Activated CD4-positive, CD25-positive, alpha-beta regulatory T cell treated with anti-CD3 and anti-CD28 coated beads, Interleukin-2, amount 50 U/mL, for 72 hours (primary cell): ENCODE measurements around the gene ZBTB49.
"Not testable (repeated sequence)": the region's sequence is repeated elsewhere in the genome, so short reads cannot be mapped to it uniquely, and the experiment has no call there.

Experiments
- DNase-seq: peaks from one replicate; pipeline ENCODE4 v3.0.0; 2021

ZBTB49 gene

DNA sequence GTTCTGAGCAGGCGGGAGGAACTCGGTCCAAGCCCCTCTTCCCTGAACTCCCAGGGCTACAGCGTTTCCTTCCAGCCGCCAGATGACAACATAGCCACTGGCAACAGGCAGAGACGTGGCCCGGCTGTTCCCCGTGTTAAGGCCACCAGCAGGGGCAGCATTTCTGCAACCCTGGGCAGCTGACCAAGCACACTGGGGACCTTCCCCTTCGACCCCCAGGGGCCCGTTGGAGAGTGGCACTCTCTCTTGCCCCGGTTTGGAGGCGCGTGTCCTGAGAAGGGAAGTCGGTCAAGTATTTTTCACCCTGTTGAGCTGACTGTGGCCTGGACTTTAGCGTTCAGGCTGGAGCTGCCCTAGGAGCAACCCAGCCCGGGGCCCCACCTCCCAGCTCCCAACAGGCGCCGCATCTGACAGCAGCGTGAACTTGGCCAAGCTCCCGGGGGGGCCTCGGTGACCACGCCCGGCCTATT lies 37.6 kb downstream of the ZBTB49 start:
- DNase-seq: no peak

DNA sequence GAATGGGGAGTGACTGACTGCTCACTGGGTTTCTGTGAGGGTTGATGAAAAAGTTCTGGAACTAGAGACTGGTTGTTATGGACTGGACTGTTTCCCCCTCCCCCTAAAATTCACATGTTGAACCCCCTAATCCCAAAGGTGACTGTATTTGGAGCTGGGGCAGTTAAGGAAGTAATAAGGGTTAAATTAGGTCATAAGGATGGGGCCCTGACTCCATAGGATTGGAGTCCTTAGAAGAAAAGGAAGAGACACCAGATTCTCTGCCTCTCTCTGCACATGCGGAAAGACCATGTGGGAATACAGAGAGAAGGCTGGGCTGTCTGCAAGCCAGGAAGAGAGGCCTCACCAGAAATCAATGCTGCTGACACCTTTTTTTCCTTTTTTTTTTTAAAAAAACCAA lies 38.2 kb downstream of the ZBTB49 start:
- no peak for DNase-seq

DNA sequence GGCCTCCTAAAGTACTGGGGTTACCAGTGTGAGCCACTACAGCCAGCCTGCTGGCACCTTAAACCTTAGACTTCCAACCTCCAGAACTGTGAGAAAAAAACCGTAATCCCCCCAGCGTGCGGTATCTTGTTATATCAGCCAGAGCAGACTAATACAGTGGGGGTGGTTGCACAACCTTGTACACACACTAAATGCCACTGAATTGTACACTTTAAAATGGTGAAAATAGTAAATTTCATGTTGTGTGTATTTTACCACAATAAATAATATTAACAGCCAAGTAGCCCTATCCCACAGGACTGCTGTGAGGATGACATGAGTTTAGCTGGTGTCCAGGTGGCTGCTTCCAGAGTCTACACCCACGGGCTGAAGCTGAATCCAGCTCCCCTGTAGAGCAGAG lies 38.8 kb downstream of the ZBTB49 start:
- DNase-seq: no peak

DNA sequence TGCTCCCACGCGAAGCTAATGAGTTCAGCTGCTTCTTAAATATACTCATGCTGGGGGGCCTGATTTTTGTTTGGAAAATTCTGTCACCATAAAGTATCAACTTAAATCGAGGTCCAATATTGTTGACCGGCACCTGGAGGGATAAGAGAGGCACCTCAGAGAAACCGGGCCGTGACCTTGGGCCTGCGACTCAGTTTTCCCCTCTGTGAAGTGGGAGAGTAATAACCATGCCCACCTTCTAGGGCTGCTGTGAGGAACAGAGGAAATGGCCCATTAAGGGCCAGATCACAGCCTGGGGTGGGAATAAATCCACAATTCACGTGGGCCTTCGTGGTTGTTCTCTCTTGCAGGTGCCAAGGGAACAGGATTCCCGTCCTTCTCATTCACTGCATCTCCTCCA lies 39.4 kb downstream of the ZBTB49 start:
- DNase-seq: no peak

DNA sequence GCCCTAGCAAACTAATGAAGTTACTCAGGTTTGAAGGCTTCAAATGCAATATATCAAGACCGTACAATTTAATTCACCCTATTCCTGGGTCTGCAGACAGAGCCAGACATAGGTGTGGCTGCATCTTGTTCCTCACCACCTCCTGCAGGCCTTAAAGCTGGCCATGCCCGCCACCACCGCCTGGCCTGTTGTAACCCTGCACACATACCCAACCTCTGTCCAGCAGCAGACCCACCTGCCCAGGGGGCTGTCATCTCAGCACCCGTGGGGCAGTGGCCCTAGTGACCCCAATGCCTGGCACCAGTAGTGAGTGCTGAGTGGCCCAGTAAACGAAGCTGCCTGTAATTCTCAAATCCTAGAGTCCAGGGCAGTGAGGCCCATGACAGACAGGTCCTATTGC lies 40.7 kb downstream of the ZBTB49 start:
- DNase-seq: no peak

DNA sequence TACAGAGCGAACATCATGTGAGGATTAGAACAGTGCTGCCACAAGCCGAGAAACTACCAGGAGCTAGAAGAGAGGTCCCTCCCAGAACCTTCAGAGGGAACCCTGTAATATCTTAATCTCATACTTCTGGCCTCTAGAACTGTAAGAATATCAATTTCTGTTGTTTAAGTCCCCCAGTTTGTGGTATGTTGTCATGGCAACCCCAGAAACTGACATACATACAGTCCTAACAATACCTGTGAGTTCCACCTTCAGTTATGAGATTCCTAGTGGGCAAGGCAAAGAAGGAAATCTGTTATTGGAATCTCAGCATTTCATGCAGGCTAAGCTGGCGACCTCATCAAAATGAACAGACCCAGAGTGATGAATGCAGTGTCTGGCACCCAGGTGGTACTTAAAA lies 42.5 kb downstream of the ZBTB49 start:
- no peak for DNase-seq

DNA sequence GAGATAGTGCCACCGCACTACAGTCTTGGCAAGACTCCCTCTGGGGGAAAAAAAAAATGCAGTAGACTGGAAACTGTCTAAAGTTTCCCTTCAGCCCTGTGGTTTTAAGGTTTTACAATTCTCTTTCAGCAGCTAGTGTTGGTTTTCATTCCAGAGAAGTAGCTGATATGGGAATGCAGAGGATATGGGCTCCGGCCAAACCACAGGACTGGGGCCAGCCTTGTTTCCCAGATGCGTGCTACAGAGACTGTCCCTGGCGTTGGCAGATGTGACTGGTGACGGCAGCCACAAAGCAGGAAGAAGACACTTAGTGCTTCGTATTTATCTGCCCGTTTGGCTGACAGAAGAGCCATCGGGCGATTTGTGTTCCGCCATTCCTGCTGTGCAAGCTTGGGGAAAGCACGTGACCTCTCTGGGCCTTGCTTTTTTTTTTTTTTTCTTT lies 43.2 kb downstream of the ZBTB49 start:
- DNase-seq: no peak

DNA sequence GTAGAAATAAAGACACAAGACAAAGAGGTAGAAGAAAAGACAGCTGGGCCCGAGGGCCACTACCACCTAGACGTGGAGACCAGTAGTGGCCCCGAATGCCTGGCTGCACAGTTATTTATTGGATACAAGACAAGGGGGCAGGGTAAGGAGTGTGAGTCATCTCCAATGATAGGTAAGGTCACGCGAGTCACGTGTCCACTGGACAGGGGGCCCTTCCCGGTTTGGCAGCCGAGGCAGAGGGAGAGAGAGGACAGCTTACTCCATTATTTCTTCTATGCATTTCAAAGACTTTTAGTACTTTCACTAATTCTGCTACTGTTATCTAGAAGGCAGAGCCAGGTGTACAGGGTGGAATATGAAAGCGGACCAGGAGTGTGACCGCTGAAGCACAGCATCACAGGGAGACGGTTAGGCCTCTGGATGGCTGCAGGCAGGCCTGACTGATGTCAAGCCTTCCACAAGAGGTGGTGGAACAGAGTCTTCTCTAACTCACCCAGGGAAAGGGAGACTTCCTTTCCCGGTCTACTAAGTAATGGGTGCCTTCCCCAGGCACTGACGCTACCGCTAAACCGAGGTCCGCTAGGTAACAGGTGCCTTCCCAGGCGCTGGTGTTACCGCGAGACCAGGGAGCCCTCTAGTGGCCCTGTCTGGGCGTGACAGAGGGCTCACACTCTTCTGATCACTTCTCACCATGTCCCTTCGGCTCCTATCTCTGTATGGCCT lies 44.9 kb downstream of the ZBTB49 start:
- peak; percentile 67 for DNase-seq

DNA sequence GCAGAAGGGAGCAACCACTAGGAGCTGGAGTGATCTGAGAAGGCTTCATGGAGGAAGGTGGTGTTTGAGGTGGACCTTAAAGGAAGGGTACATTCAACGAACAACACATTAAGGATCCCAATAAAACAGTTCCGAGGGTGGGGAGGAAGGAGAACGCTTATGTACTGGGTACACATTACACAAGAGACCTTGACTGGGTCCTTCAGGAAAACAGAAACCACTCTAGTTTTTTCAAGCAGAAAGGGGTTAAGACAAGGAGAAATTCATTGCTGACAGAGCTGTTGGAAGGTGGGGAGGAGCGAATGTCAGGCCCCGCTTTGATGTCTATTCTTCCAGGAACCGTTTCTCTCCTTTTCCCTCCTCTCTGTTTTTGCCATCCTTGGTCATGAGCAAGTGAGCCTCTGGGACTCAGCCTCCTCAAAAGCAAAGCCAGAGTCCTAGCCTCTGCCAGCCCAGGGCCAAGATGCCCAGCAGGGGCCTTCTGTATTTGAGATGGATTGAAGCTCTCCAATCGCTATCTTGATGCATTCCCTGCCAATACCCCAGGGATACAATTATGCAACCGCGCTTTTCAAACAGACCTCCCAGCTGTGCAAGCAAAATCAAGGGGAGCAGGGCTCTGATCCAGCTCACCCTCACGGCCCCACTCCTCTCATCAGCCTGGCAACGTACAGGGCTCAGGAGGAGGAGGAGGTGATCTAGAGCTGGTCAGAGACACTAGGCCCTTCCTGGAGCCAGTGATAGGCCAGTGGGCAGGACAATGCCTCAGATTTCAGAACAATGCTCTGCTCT lies 48.4 kb downstream of the ZBTB49 start:
- no peak for DNase-seq

DNA sequence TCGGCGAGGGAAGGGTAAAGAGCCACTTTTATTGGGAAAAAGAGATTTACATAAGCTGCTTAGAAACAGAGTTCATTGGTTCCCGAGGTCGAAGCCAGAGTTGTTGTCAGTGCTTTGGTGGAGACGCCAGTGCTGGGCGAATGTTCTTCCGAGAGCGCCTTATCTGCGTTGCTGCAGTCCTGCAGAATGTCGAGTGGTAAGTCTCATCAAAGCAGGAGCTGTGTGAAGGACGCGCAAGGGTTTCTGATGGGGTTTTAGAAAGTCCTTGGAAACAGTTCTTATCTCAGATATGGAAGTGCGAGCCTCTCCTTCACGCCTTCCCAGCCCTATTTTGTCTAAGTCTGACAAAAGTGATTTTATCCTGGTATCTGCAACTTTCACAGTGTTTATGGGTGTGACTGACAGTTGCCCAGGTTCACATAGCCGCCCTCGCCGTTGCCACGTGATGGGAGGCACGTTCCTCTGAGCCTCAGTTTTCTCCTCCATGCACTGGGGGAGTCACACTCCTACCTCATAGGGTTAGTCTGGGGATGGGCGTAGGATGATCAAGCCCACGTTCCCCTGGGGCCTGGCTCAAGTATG lies 49.5 kb downstream of the ZBTB49 start:
- no peak for DNase-seq

DNA sequence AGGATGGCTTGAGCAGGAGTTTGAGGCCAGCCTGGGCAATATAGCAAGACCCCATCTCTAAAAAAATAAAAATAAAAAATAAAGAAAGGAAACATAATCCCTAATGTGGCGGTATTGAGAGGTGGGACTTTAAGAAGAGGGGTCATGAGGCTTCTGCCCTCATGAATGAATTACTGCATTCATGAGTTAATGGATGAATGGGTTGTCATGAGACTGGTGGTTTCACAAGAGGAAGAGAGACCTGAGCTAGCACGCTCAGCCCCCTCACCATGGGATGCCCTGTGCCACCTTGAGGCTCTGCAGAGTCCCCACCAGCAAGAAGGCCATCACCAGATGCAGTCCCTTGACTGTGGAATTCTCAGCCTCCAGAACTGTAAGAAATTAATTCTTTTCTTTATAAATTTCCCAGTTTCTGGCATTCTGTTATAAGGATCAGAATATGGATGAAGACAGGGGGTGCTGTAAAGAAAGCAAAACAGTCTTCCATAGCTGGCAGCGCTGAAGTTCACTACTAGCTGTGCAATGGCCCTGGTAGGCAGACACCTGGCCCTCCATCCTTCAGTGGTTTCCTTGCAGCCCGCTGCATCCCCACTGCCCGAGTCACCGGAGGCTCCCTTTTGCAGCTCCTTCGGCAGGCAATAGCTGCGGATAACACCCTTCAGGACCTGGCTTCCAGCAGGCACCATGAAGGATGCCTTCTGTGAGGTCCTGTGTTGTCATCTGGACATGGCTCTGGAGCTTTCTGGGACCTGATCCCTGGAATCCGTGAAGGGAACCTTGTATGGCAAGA lies 52.0 kb downstream of the ZBTB49 start:
- no peak for DNase-seq

DNA sequence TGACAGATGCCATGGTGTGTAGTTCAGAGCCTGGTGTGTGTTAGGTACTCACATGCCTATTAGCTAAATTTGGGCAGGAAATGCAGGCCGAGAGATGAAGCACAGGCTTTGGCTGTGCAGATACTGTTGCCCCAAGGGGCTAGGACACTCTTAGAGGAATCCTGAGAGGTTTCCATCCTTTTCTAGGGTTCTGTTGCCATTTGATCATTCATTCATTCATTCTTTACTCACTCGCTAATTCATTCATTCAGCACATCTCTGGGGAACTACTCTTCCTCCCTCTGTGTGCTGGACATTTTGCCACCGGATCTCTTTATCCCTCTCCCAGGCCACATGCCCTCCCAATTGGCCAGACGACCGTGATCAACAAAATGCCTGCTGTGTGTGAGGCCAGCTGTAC lies 53.0 kb downstream of the ZBTB49 start:
- no peak for DNase-seq

DNA sequence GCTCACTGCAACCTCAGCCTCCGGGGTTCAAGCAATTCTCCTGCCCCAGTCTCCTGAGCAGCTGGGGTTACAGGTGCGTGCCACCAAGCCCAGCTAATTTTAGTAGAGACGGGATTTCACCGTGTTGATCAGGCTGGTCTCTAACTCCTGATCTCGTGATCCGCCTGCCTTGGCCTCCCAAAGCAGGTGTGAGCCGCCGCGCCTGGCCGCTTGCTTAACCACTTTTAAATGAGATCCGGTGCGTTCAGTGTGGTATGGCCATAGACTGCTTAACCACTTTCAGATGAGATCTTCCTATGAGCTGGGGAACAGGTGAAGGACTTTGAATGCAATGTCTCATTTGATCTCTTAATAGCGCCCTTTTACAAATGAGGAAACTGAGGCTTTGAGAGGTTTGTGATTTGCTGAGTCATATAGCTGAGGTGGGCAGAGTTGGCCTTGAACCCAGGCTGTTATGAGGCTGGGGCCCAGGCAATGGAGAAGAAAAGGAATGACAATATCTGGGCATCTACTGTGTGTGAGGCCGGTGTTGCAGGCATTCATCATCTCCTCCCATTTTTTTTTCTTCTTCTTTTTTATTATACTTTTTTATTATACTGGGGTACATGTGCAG lies 55.0 kb downstream of the ZBTB49 start:
- no peak for DNase-seq

DNA sequence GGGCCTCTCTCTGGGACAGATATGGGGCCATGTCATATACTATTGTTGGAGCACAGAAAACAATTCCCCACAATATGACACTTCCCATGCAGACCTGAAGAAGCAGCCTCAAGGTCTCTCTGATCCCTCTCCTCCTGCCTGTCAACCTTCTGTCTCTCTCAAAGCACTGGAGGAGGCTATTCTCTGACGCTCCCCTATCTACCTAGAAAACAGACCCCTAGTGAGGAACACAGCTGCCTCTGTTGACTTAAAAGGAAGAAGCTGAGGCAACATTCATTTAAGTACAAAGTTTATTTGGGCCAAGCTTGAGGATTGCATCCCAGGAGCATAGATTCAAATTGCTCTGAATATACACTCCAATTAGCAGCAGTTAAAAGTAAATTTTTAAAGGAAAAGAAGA lies 57.5 kb downstream of the ZBTB49 start:
- no peak for DNase-seq

DNA sequence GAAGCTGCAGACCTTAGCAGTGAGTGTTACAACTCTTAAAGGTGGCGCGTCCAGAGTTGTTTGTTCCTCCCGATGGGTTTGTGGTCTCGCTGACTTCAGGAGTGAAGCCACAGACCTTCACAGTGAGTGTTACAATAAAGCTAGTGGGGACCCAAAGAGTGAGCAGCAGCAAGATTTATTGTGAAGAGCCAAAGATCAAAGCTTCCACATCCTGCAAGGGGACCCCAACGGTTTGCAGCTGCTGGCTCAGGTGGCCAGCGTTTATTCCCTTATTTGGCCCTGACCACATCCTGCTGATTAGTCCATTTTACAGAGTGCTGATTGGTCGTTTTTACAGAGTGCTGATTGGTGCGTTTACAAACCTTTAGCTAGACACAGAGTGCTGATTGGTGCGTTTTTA lies 58.5 kb downstream of the ZBTB49 start:
- DNase-seq: not testable (repeated sequence)

DNA sequence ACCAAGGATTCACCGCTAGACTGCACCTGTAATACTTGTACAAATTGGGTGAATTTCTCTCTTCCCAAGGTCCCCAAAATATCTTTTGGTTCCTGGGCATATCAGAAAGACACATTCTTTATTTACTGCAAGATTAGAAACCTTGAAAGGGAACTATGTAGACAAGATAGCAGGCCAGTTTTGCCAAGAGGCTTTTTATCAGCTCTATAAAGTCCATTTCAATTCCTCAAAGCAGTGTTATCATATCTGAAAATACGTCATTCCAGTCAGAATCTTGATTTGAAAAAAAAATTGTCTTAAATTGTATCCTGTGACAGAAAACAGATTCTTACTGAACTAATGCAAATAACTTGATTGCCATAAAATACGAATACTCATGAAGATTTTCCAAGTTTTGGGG lies 59.8 kb downstream of the ZBTB49 start:
- no peak for DNase-seq

DNA sequence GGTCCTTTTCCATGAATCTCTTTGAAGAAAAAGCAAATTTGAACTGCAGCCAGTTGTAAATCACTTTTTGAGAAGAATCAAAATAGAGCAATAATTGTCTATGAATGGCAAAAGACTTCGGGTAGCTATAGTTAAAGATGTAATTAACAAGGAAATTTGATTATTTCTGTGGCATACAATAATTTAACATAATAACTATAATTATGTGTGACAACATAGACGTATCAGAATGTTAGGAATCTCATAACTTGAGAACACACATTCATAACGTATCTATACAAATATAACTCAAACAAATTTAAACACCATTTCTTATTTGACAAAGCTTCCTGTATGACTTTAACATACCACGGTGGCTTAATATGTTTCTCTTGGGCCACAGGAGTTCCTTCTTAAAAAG lies 60.9 kb downstream of the ZBTB49 start:
- no peak for DNase-seq

DNA sequence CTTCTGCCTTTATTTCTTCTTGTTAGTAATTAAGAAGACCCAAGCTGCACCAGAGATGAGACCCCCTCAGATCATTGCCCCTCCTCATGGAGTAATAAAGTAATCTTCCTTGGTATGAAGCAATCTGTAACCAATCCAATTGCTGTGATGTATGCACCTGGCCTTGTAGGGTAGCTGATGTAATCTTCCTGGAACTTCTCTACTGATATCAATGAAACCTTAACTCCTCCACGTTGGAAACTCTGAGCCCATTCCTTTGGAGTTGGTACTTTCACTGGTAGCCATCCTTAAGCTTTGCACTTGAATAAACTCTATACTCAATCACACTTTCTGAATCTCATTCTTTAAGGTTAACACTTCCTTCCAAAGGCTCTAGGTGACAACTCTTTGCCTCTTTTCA lies 65.3 kb downstream of the ZBTB49 start:
- no peak for DNase-seq

DNA sequence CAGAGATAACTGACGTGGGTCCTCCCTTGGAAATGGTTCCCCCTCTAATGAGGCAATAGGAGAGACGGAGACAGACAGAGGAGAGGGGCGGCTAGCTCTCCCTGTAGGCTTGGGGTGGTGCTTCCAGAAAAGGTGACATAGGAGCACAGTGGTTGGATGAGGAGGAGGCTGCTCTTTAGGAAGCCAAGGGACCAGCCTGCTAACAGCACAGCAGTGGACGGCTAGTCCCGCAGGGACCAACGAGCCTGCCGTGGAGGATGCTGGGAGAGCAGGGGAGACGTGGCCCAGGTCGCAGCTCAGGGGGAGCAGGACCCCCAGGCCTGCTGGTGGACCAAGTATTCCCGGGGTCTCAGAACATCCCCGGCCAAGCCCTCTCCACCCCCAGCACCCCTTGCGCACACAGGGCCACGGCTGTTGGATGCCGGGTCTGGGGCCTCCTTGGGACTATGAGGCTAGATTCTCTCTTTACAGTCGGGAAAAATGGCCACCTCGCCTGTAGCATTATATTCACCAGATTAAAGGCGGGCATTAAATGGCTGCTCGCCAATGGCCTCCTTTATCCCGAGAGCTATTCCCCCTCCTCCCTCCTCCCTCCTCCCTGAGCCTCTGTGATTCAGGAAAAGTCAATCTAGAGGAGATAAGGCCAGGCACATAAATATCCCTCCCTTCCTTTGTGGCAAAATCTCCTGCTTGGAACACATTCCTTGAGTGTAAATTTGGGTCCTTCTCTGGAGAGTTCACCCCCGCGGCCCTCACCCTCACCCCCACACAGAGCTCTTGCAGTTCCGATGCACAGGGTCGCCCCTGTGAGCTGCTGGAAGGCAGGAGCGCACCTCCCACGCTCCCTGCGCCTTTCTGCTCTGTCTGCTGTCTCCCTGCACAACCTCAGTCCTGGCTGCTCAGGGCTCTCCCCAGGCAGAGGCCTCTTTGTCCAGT lies 66.3 kb downstream of the ZBTB49 start:
- DNase-seq: no peak

DNA sequence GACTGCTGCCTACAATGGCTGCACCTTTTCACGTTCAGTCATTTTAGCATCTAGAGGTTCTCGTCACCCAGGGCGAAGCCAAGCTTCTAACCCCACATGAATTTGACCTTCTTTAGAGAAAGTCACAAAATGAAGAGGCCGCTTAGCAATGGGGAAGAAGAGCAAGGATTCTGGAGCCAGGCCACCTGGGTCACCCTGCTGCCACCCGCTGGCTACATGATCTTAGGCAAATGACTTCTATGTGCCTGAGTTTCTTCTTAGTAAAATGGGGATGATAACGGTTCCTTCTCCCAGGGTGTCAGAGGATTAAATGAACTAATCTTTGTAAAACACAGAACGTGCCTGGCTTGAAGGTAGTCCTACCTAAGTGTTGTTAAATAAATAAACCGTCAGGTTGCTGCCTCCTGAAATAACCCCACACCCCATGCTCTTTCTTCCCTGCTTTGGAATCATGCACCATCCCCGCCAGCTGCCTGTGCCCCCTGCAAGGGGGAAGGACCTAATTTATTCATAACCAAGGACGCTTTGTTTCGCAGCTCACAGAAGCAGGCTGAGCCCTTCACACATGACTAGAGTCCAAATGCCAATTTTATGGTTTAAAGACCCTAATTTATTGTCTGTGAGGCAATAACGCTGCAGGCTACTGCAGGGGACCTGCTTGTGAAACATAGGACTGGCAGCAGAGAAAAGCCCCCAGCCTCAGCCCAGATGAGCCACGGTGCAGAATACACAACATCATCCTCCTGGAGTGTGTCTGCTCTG lies 68.2 kb downstream of the ZBTB49 start:
- DNase-seq: no peak

DNA sequence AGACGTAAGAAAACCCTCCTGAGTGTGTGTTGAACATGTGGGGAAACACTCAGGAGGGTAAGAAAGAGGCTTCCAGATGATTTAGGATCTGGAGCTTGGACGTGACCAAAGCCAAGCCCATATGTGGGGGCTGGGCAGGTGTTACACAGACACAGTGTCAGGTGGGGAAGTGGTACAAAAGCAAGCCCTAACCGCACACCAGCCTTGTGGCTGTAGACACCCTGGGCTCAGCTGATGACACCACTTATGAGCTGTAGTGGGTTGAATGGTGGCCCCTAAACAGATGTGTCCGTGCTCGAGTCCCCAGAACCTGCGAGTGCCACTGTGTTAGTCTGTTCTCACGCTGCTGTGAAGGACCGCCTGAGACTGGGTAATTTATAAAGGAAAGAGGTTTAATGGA lies 71.8 kb downstream of the ZBTB49 start:
- no peak for DNase-seq
